ENCODE data around the gene RAB40AL.

GRCh38 chrX:102902355-102902754 lies 34.7 kb upstream of the RAB40AL start:
- TF ChIP-seq, protein P1, sequence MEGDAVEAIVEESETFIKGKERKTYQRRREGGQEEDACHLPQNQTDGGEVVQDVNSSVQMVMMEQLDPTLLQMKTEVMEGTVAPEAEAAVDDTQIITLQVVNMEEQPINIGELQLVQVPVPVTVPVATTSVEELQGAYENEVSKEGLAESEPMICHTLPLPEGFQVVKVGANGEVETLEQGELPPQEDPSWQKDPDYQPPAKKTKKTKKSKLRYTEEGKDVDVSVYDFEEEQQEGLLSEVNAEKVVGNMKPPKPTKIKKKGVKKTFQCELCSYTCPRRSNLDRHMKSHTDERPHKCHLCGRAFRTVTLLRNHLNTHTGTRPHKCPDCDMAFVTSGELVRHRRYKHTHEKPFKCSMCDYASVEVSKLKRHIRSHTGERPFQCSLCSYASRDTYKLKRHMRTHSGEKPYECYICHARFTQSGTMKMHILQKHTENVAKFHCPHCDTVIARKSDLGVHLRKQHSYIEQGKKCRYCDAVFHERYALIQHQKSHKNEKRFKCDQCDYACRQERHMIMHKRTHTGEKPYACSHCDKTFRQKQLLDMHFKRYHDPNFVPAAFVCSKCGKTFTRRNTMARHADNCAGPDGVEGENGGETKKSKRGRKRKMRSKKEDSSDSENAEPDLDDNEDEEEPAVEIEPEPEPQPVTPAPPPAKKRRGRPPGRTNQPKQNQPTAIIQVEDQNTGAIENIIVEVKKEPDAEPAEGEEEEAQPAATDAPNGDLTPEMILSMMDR (IDR thresholded peaks at IDR 0.05) = no peak
- TF ChIP-seq POLR2A (IDR thresholded peaks at IDR 0.05) = no peak
- TF ChIP-seq EP300 (IDR thresholded peaks at IDR 0.05) = no peak

Measured in ovary (tissue), 3 donors.